Gastroesophageal sphincter (tissue), 3 donors: ENCODE results near the gene RBM24.

Experiments used
- CTCF ChIP-seq, 4 experiments: fragments of 200-600 bp in 2 of 4; fragments of 450-650 bp in 2 of 4; sonication (generic) in 1 of 4; IDR thresholded peaks; one replicate each; pipeline ENCODE4 v1.5.1; 2017 to 2019; ENCODE audit warnings: antibody characterized with exemption in 4 of 4, mild to moderate bottlenecking in 2 of 4, moderate library complexity in 2 of 4
- EP300 ChIP-seq: sonication (generic); formaldehyde crosslinking; IDR thresholded peaks from one replicate; pipeline ENCODE4 v1.6.1; 2017; ENCODE audit warnings: antibody characterized with exemption, mild to moderate bottlenecking

GRCh38 chr6:17283074-17283473 is 1.9 kb downstream of the RBM24 start:
- no peak for TF ChIP-seq EP300
- TF ChIP-seq CTCF (IDR thresholded peaks at IDR 0.05) = no peak
